ENCODE data around the gene ECE2. TPM values are rescaled to one million over a fixed set of nuclear protein-coding genes. Genes with fewer than 3 reads are reported as not detected.

ECE2 gene
- total RNA-seq, 1 donor from 2014 or later, result not detected

- H3K27me3 ChIP-seq (ENCODE audit: control insufficient read depth, insufficient read depth, low read length), result no peaks in the 10 kb centered on the region
- TF ChIP-seq CTCF (IDR thresholded peaks at IDR 0.05; ENCODE audit: insufficient read depth, low read length, severe bottlenecking), result no peak
- FAIRE-seq, result no peak
- no peaks in the 10 kb centered on the region for H3K36me3 ChIP-seq (ENCODE audit: control insufficient read depth, insufficient read depth, low read length)
- no peak overlapping the region for H3K4me3 ChIP-seq (ENCODE audit: low read depth, low read length)
- no peak for DNase-seq (ENCODE audit: low read depth)
Measured at GRCh38 chr3:184257083-184257915, 18.5 kb upstream of the ECE2 start.

GRCh38 chr3:184258926-184259325 is 16.9 kb upstream of the ECE2 start:
- FAIRE-seq, result no peak
- H3K4me3 ChIP-seq (ENCODE audit: low read depth, low read length), result no peak overlapping the region
- H3K27me3 ChIP-seq (ENCODE audit: control insufficient read depth, insufficient read depth, low read length), result no peaks in the 10 kb centered on the region
- no peak for TF ChIP-seq CTCF (IDR thresholded peaks at IDR 0.05; ENCODE audit: insufficient read depth, low read length, severe bottlenecking)
- H3K36me3 ChIP-seq (ENCODE audit: control insufficient read depth, insufficient read depth, low read length), result no peaks in the 10 kb centered on the region
- DNase-seq (ENCODE audit: low read depth), result no peak

- DNase-seq (ENCODE audit: low read depth) (no peak), FAIRE-seq (no peak)
- no peak for TF ChIP-seq CTCF (IDR thresholded peaks at IDR 0.05; ENCODE audit: insufficient read depth, low read length, severe bottlenecking)
- H3K36me3 ChIP-seq (ENCODE audit: control insufficient read depth, insufficient read depth, low read length), result no peaks in the 10 kb centered on the region
- no peak overlapping the region for H3K4me3 ChIP-seq (ENCODE audit: low read depth, low read length)
- H3K27me3 ChIP-seq (ENCODE audit: control insufficient read depth, insufficient read depth, low read length), result no peaks in the 10 kb centered on the region
Measured at GRCh38 chr3:184259396-184259877, 16.4 kb upstream of the ECE2 start.

GRCh38 chr3:184259878-184260723 is 15.7 kb upstream of the ECE2 start:
- no peak for TF ChIP-seq CTCF (IDR thresholded peaks at IDR 0.05; ENCODE audit: insufficient read depth, low read length, severe bottlenecking)
- Histone ChIP-seq H3K4me3 (ENCODE audit: low read depth, low read length) (peak overlapping the region; percentile 50), H3K27me3 (ENCODE audit: control insufficient read depth, insufficient read depth, low read length) (no peaks in the 10 kb centered on the region), H3K36me3 (ENCODE audit: control insufficient read depth, insufficient read depth, low read length) (no peaks in the 10 kb centered on the region)
- no peak for DNase-seq (ENCODE audit: low read depth)
- no peak for FAIRE-seq

- no peak for TF ChIP-seq CTCF (IDR thresholded peaks at IDR 0.05; ENCODE audit: insufficient read depth, low read length, severe bottlenecking)
- FAIRE-seq (no peak), DNase-seq (ENCODE audit: low read depth) (no peak)
Measured at GRCh38 chr3:184260724-184261269, 15.0 kb upstream of the ECE2 start.

More at GRCh38 chr3:184260724-184261269, 15.0 kb upstream of the ECE2 start:
- H3K4me3 ChIP-seq (ENCODE audit: low read depth, low read length), result peak overlapping the region; percentile 50
- H3K36me3 ChIP-seq (ENCODE audit: control insufficient read depth, insufficient read depth, low read length), result no peaks in the 10 kb centered on the region
- no peaks in the 10 kb centered on the region for H3K27me3 ChIP-seq (ENCODE audit: control insufficient read depth, insufficient read depth, low read length)

Measured in bronchial epithelial cell (primary cell).